Spleen (tissue), 11 donors: ENCODE data around the gene NAP1L3. TPM values are rescaled to one million over a fixed set of nuclear protein-coding genes. Genes with fewer than 3 reads are reported as not detected.
A peak's percentile ranks its signal among the peaks of the same experiment; 100 is the strongest.

ENCODE experiments used
- DNase-seq: peaks from one replicate; pipeline ENCODE4 v3.0.0-alpha.2; 2020
- H3K27ac ChIP-seq, 8 donors: fragments of 200-600 bp; sonication (generic) in 7 of 8; 1 replicate in 4 of 8; 2 replicates in 4 of 8; pipeline versions ENCODE4 v1.5.0 to v1.8.0; 2016 to 2021; ENCODE audit warnings: inconsistent platforms in 4 of 8, mild to moderate bottlenecking in 4 of 8, moderate library complexity in 1 of 8
- H3K27me3 ChIP-seq, 7 donors: fragments of 200-600 bp; sonication (generic) in 6 of 7; replicated peaks in 1 of 7; 1 replicate in 4 of 7; 2 replicates in 3 of 7; pipeline versions ENCODE4 v1.5.0 to v1.8.0; 2016 to 2021; ENCODE audit warnings: inconsistent platforms in 3 of 7, mild to moderate bottlenecking in 1 of 7
- H3K36me3 ChIP-seq, 6 donors: fragments of 200-600 bp; sonication (generic) in 5 of 6; 1 replicate in 4 of 6; 2 replicates in 2 of 6; pipeline versions ENCODE4 v1.5.0 to v1.8.0; 2016 to 2021; ENCODE audit warnings: inconsistent platforms in 2 of 6
- H3K4me1 ChIP-seq, 6 donors: fragments of 200-600 bp; sonication (generic) in 5 of 6; 1 replicate in 3 of 6; 2 replicates in 3 of 6; pipeline versions ENCODE4 v1.5.0 to v1.8.0; 2016 to 2021; ENCODE audit warnings: inconsistent platforms in 3 of 6
- H3K4me3 ChIP-seq, 8 donors: fragments of 200-600 bp; sonication (generic) in 7 of 8; 1 replicate in 4 of 8; 2 replicates in 4 of 8; pipeline versions ENCODE4 v1.5.0 to v1.8.0; 2016 to 2021; ENCODE audit warnings: inconsistent platforms in 4 of 8, mild to moderate bottlenecking in 4 of 8, moderate library complexity in 2 of 8
- H3K9me3 ChIP-seq, 8 donors: fragments of 200-600 bp; sonication (generic) in 7 of 8; 1 replicate in 4 of 8; 2 replicates in 4 of 8; pipeline versions ENCODE4 v1.5.0 to v1.8.0; 2016 to 2021; ENCODE audit warnings: inconsistent platforms in 4 of 8
- POLR2A ChIP-seq, 3 donors: fragments of 450-650 bp; IDR thresholded peaks; one replicate each; pipeline ENCODE4 v1.5.1; 2017; ENCODE audit warnings: antibody characterized with exemption in 3 of 3, mild to moderate bottlenecking in 1 of 3
- POLR2AphosphoS5 ChIP-seq, 3 donors: sonication (generic); formaldehyde crosslinking; IDR thresholded peaks; one replicate each; pipeline ENCODE4 v1.5.1; 2017; ENCODE audit warnings: antibody characterized with exemption in 3 of 3
- WGBS, 5 donors: extraction: QIAGEN DNeasy Blood & Tissue Kit in 3 of 5; methylation state at CpG; one replicate each; pipeline versions ENCODE4 v1.1.5 to v1.1.7; 2013 to 2018; 5-methylcytosine and 5-hydroxymethylcytosine counted together
- intact Hi-C: fragments of 100-400 bp; cut with DNase I; formaldehyde crosslinking; loops from one replicate; pipeline ENCODE4 v1.15.0; 2023; ENCODE audit warnings: low total_unique reads
- polyA plus RNA-seq, 3 donors: library from polyadenylated mRNA; stranded (reverse); fragments of 200-250 nt; gene quantifications; one replicate each; pipeline ENCODE4 v1.2.1, GENCODE V29; 2013
- total RNA-seq, 7 donors: library from RNA; depleted of rRNA in 3 of 7; stranded (reverse); fragments of >200 nt in 3 of 7; fragmentation: NEBNext Ultra II Directional in 4 of 7; extraction: Animal tissue kit (Norgen Biotek cat#: 25700) in 4 of 7; gene quantifications; one replicate each; pipeline versions ENCODE4 v1.1.0 to v1.2.1, GENCODE V29; 2016 to 2021
- TF ChIP-seq, protein P1 (sequence below), 11 experiments: fragments of 200-600 bp in 7 of 11; fragments of 450-650 bp in 4 of 11; sonication (generic) in 4 of 11; IDR thresholded peaks in 8 of 11; conservative IDR thresholded peaks in 3 of 11; 1 replicate in 7 of 11; 2 replicates in 4 of 11; pipeline versions ENCODE4 v1.4.0 to v1.8.0; 2016 to 2021; ENCODE audit warnings: antibody characterized with exemption in 11 of 11, inconsistent platforms in 4 of 11, mild to moderate bottlenecking in 1 of 11
- donor health status: healthy with polysubstance abuse.
- donor health status: DM: no; HTN: no; CAD: no; lungs with moderate emphysema.
- donor health status: DM: no; HTN: no; CAD: no.
- donor health status: Bipolar disorder and iron deficiency.
- donor health status: healthy.
- donor health status: DM: no; HTN: no; CAD: no.
- donor health status: DM: yes; HTN: yes; CAD: no.

Gene NAP1L3
- total and polyA plus RNA-seq, 10 donors, result 1.3 to 7.6 (median 3.0) TPM

DNA sequence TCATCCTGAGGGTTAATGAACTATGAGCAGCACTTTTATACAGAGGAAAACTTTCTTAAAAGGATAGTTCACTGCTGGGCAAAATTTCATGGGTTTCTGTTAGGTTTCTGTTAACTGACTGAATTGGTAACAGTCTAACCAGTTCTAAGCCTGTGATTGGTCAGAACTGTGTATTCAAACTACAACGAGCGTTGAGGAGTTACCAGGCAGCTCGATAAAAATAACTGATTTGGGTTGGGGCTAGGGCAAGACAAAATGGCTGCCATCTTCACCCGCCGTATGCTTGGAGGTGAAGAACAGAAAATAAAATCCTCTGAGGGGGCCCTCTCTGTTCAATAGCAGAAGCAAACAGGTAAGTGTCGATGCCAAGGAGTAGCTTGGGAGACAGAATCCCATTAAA lies 22.6 kb upstream of the NAP1L3 start:
- 86 to 94% (median 92%) methylated on average over 6 of the region's 6 CpGs for WGBS, 5 donors
- Histone ChIP-seq H3K4me3 (no peak overlapping the region), H3K27ac (no peak overlapping the region), H3K27me3 (no peaks in the 10 kb centered on the region), H3K36me3 (no peaks in the 10 kb centered on the region), H3K4me1 (no peaks in the 10 kb centered on the region), H3K9me3 (no peaks in the 10 kb centered on the region)
- DNase-seq, result no peak
- no peak for TF ChIP-seq POLR2A (IDR thresholded peaks at IDR 0.05)
- no peak for TF ChIP-seq POLR2AphosphoS5 (IDR thresholded peaks at IDR 0.05)
- TF ChIP-seq, protein P1, sequence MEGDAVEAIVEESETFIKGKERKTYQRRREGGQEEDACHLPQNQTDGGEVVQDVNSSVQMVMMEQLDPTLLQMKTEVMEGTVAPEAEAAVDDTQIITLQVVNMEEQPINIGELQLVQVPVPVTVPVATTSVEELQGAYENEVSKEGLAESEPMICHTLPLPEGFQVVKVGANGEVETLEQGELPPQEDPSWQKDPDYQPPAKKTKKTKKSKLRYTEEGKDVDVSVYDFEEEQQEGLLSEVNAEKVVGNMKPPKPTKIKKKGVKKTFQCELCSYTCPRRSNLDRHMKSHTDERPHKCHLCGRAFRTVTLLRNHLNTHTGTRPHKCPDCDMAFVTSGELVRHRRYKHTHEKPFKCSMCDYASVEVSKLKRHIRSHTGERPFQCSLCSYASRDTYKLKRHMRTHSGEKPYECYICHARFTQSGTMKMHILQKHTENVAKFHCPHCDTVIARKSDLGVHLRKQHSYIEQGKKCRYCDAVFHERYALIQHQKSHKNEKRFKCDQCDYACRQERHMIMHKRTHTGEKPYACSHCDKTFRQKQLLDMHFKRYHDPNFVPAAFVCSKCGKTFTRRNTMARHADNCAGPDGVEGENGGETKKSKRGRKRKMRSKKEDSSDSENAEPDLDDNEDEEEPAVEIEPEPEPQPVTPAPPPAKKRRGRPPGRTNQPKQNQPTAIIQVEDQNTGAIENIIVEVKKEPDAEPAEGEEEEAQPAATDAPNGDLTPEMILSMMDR (IDR thresholded peaks at IDR 0.05 in 8 of 11, conservative IDR thresholded peaks at IDR 0.05 in 3 of 11), result no peak
- intact Hi-C loops, result no loop called here

DNA sequence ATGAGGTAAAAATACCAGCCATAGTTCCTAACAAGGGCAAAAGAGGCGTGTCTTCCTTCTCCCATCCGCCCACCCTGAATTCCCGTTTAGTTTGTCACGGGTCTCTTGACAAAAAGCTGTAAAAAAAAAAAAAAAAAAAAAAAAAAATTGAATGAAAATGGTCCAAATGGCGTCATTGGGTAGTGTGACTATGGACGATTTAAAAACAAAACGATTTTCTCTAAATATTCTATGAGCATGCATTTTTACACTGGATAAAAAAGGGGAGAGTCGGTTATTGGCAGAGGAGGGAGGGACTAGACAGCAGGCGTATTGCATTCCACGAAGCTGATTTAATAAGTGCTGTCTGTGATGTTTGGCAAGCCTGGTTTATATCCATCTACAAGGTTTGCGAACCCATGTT lies 492 bp upstream of the NAP1L3 start, which contains the start of gene FAM133A:
FAM133A (plus strand) TSS at position 338 of the 403 bp plus-strand sequence. CDS start 35,214 bp downstream, outside the sequence.
- peak within 1 kb of the TSS; percentile 43 to 78 (median 52) for H3K4me3 ChIP-seq
- DNase-seq, result no peak
- WGBS, 5 donors, result 1 to 10% (median 3%) methylated on average over 11 of the region's 11 CpGs
- H3K9me3 ChIP-seq, result no peaks in the 10 kb centered on the region
- H3K36me3 ChIP-seq, result no peaks in the 10 kb centered on the region
- peaks cover 0 to 27% (median 10%) of the 10 kb centered on the region in 7 donors for H3K27me3 ChIP-seq
- peaks cover 0 to 4% (median 0%) of the 10 kb centered on the region in 6 donors for H3K4me1 ChIP-seq
- TF ChIP-seq, protein P1 (IDR thresholded peaks at IDR 0.05 in 8 of 11, conservative IDR thresholded peaks at IDR 0.05 in 3 of 11), result no peak
- intact Hi-C loops, result no loop called here
- peak within 1 kb of the TSS in 7 of 8 donors; percentile 64 to 78 (median 75) for H3K27ac ChIP-seq

DNA sequence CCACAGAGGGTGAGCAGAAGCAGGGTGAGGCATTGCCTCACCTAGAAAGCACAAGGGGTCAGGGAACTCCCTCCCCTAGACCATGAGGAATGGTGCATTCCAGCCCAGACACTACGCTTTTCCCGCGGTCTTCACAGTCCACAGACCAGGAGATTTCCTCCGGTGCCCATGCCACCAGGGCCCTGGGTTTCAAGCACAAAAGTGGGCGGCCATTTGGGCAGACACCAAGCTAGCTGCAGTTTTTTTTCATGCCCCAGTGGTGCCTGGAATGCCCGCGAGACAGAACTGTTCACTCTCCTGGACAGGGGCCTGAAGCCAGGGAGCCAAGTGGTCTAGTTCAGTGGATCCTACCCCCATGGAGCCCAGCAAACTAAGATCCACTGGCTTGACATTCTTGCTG lies 12.8 kb downstream of the NAP1L3 start:
- Histone ChIP-seq H3K36me3 (no peaks in the 10 kb centered on the region), H3K9me3 (no peaks in the 10 kb centered on the region), H3K4me3 (no peak overlapping the region), H3K4me1 (no peaks in the 10 kb centered on the region), H3K27me3 (no peaks in the 10 kb centered on the region), H3K27ac (no peak overlapping the region)
- 90 to 94% (median 91%) methylated on average over 7 of the region's 7 CpGs; no CpG with 5 or more reads in 1 of the 5 donors for WGBS, 5 donors
- DNase-seq, result no peak
- TF ChIP-seq POLR2A (IDR thresholded peaks at IDR 0.05), result no peak
- TF ChIP-seq POLR2AphosphoS5 (IDR thresholded peaks at IDR 0.05), result no peak
- TF ChIP-seq, protein P1 (IDR thresholded peaks at IDR 0.05 in 8 of 11, conservative IDR thresholded peaks at IDR 0.05 in 3 of 11), result no peak
- intact Hi-C loops, result no loop called here

DNA sequence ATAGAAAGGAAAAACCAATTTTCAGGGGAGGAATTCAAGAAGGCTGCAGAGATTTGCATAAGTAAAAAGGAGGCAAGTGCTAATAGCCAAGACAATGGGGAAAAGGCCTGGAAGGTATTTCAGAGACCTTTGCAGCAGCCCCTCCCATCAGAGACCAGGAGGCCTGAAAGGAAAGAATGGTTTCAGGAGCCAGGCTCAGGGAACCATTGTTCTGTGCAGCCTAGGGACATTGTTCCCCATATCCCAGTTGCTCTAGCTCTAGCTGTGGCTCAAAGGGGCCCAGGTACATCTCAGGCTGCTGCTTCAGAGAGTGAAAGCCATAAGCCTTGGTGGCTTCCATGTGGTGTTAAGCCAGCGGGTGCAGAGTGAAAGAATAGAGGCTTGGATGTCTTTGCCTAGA lies 24.0 kb downstream of the NAP1L3 start:
- no peak for TF ChIP-seq POLR2AphosphoS5 (IDR thresholded peaks at IDR 0.05)
- no peak for TF ChIP-seq POLR2A (IDR thresholded peaks at IDR 0.05)
- TF ChIP-seq, protein P1 (IDR thresholded peaks at IDR 0.05 in 8 of 11, conservative IDR thresholded peaks at IDR 0.05 in 3 of 11), result no peak
- Histone ChIP-seq H3K27ac (no peak overlapping the region), H3K4me1 (no peaks in the 10 kb centered on the region), H3K27me3 (no peaks in the 10 kb centered on the region), H3K9me3 (peaks cover 0 to 14% (median 0%) of the 10 kb centered on the region in 8 donors), H3K36me3 (no peaks in the 10 kb centered on the region), H3K4me3 (no peak overlapping the region)
- whole genome bisulfite sequencing, 5 donors, result 64 to 85% (median 84%) methylated on average over 1 of the region's 1 CpG
- intact Hi-C loops, result no loop called here
- no peak for DNase-seq
